Loucy (cell line): ENCODE data around the gene ORC6.

Source experiments
- EZH2phosphoT487 ChIP-seq: fragments of 200-600 bp; IDR thresholded peaks from 2 replicates; pipeline ENCODE4 v1.6.1; 2018; ENCODE audit warnings: antibody characterized with exemption, mild to moderate bottlenecking, moderate library complexity, borderline replicate concordance
- TF ChIP-seq, protein P1 (sequence below): fragments of 200-600 bp; sonication (generic); conservative IDR thresholded peaks from 2 replicates; pipeline ENCODE4 v1.5.1; 2014; ENCODE audit warnings: mild to moderate bottlenecking, antibody characterized with exemption, low read length

DNA sequence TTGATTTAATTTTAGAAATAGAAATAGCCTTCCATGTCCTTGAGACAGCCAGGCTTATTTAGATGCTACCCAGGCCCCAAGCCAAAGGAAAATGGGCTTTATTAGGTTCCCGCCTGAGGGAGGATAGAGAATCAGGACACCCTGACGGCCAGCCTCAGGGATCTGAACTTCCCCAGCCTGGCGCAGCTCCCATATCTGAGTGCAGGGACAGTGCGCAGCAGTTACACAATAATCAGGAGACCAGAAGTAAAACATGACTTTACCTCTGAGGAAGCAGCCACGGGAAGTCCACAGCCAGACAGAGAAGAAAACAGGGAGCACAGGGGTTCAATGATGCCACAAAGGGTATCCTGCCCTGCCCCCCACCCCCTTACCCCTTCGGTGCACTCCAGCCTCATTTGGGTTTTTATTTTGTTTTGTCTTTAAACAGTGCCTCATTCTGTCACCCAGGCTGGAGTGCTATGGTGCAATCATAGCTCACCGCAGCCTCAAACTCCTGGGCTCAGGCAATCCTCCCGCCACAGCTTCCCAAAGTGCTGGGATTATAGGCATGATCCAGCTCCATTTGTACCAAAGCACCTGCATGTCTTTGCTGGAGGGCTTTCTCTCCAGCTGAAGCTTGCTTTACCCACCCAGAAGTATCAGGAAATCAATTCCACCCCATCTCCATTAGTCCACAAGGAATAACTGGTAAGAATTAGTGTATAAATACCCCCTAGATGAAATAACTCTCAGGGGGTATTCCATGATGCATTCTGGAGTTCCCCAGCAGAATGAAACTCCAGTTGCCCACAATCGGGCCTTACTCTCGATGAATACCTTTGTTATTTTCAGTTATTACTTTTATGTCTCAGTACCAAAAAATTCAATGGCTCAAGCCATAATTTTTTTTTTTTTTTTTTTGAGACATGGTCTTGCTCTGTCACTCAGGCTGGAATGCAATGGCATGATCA lies 21.9 kb downstream of the ORC6 start:
- TF ChIP-seq, protein P1, sequence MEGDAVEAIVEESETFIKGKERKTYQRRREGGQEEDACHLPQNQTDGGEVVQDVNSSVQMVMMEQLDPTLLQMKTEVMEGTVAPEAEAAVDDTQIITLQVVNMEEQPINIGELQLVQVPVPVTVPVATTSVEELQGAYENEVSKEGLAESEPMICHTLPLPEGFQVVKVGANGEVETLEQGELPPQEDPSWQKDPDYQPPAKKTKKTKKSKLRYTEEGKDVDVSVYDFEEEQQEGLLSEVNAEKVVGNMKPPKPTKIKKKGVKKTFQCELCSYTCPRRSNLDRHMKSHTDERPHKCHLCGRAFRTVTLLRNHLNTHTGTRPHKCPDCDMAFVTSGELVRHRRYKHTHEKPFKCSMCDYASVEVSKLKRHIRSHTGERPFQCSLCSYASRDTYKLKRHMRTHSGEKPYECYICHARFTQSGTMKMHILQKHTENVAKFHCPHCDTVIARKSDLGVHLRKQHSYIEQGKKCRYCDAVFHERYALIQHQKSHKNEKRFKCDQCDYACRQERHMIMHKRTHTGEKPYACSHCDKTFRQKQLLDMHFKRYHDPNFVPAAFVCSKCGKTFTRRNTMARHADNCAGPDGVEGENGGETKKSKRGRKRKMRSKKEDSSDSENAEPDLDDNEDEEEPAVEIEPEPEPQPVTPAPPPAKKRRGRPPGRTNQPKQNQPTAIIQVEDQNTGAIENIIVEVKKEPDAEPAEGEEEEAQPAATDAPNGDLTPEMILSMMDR, result no peak
- no peak for TF ChIP-seq EZH2phosphoT487
